ES-I3 (cell line): ENCODE measurements around the gene HSPA12B.

Experiments
- H3K36me3 ChIP-seq: 2 replicates; pipeline ENCODE4 v1.6.1; 2013; ENCODE audit warnings: mild to moderate bottlenecking, low read length, control low read depth, moderate library complexity; ENCODE audit not compliant: insufficient read depth
- H3K4me1 ChIP-seq: 2 replicates; pipeline ENCODE4 v1.6.1; 2013; ENCODE audit warnings: mild to moderate bottlenecking, control low read depth, low read length; ENCODE audit not compliant: insufficient read depth
- H3K9ac ChIP-seq: 2 replicates; pipeline ENCODE4 v1.6.1; 2013; ENCODE audit warnings: low read depth, mild to moderate bottlenecking, low read length, moderate library complexity
- H3K9me3 ChIP-seq: 2 replicates; pipeline ENCODE4 v1.6.1; 2013; ENCODE audit warnings: mild to moderate bottlenecking, low read length, moderate library complexity; ENCODE audit not compliant: control insufficient read depth, insufficient read depth

Gene HSPA12B

GRCh38 chr20:3696745-3697587, 35.5 kb upstream of the HSPA12B start:
- Histone ChIP-seq H3K9ac (no peak overlapping the region), H3K36me3 (no peaks in the 10 kb centered on the region)

GRCh38 chr20:3697588-3698305, 34.7 kb upstream of the HSPA12B start:
- no peak overlapping the region for H3K9ac ChIP-seq
- H3K4me1 ChIP-seq: no peaks in the 10 kb centered on the region
- no peaks in the 10 kb centered on the region for H3K9me3 ChIP-seq
- no peaks in the 10 kb centered on the region for H3K36me3 ChIP-seq

More at GRCh38 chr20:3696745-3697587, 35.5 kb upstream of the HSPA12B start:
- Histone ChIP-seq H3K9me3 (no peaks in the 10 kb centered on the region), H3K4me1 (no peaks in the 10 kb centered on the region)

- Histone ChIP-seq H3K9me3 (no peaks in the 10 kb centered on the region), H3K4me1 (no peaks in the 10 kb centered on the region), H3K9ac (no peak overlapping the region), H3K36me3 (no peaks in the 10 kb centered on the region)
These were observed 33.9 kb upstream of the HSPA12B start for GRCh38 chr20:3698591-3699001.

DNA sequence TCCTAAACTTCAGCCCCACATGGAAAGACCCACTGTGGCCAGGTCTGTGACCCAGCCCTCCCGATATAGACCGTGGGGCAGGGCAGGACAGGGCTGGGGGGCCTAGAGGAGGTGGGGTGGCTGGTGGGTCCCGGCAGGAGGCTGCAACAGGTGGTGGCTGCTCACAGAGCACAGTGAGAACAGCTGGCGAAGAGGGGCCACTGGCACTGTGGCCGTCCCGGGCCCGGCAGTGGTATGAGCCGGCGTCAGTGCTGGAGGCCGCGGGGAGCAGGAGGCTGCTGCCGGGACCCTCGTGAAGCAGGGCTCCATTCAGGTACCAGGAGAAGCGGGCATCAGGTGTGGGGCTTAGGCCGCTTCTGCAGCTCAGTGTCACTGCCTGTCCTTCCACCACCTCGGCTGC, 33.4 kb upstream of the HSPA12B start:
- Histone ChIP-seq H3K36me3 (no peaks in the 10 kb centered on the region), H3K4me1 (no peaks in the 10 kb centered on the region), H3K9ac (no peak overlapping the region), H3K9me3 (no peaks in the 10 kb centered on the region)

GRCh38 chr20:3701061-3701998, 31.2 kb upstream of the HSPA12B start:
- Histone ChIP-seq H3K9me3 (no peaks in the 10 kb centered on the region), H3K36me3 (no peaks in the 10 kb centered on the region), H3K4me1 (no peaks in the 10 kb centered on the region), H3K9ac (no peak overlapping the region)

DNA sequence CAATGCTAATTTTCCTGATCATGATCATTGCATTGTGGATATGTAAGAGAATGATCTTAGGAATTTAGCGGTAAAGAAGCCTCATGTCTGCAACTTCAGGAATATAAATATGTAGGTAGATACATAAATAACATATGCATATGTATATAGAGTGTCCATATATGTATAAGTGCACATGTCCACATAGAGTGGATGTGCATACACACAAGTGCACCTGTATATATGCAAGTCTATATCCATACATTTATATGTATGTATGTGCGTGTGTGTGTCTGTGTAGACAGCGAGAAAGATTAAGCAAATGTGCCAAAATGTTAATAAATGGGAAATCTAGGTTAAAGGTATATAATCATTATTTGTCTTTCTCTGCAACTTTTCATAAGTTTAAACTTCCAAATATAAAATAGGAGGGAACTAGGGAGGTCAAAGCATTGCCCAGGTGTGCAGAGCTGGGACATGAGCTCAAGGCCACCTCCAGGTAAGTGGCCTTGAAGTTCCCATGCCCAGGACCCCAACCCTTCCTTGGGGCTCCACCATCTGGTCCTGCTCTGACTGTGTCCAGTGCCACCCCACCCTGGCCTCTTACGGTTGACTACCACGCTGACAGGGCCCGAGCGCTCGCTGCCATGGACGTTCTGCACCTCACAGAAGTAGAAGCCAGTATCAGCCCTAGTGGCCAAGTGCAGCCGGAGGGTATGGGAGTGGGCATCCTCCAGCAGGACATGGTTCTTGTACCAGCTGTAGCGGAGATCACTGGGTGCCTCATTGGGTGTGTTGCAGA, 29.7 kb upstream of the HSPA12B start:
- Histone ChIP-seq H3K4me1 (no peaks in the 10 kb centered on the region), H3K9ac (no peak overlapping the region), H3K36me3 (no peaks in the 10 kb centered on the region), H3K9me3 (no peaks in the 10 kb centered on the region)

GRCh38 chr20:3704087-3704486, 28.4 kb upstream of the HSPA12B start:
- Histone ChIP-seq H3K9me3 (no peaks in the 10 kb centered on the region), H3K4me1 (no peaks in the 10 kb centered on the region), H3K36me3 (no peaks in the 10 kb centered on the region), H3K9ac (no peak overlapping the region)

- Histone ChIP-seq H3K9ac (no peak overlapping the region), H3K9me3 (no peaks in the 10 kb centered on the region), H3K36me3 (no peaks in the 10 kb centered on the region), H3K4me1 (no peaks in the 10 kb centered on the region; the same call in 1 of the 2 replicates)
These were observed 27.0 kb upstream of the HSPA12B start for GRCh38 chr20:3705491-3705969.

- Histone ChIP-seq H3K9me3 (no peaks in the 10 kb centered on the region), H3K9ac (no peak overlapping the region), H3K36me3 (no peaks in the 10 kb centered on the region)
These were observed 26.3 kb upstream of the HSPA12B start for GRCh38 chr20:3705970-3706739.

GRCh38 chr20:3706774-3707507, 25.5 kb upstream of the HSPA12B start:
- Histone ChIP-seq H3K9ac (no peak overlapping the region), H3K36me3 (no peaks in the 10 kb centered on the region), H3K4me1 (no peaks in the 10 kb centered on the region; the same call in 1 of the 2 replicates), H3K9me3 (no peaks in the 10 kb centered on the region)

More at GRCh38 chr20:3705970-3706739, 26.3 kb upstream of the HSPA12B start:
- H3K4me1 ChIP-seq: no peaks in the 10 kb centered on the region; the same call in 1 of the 2 replicates

DNA sequence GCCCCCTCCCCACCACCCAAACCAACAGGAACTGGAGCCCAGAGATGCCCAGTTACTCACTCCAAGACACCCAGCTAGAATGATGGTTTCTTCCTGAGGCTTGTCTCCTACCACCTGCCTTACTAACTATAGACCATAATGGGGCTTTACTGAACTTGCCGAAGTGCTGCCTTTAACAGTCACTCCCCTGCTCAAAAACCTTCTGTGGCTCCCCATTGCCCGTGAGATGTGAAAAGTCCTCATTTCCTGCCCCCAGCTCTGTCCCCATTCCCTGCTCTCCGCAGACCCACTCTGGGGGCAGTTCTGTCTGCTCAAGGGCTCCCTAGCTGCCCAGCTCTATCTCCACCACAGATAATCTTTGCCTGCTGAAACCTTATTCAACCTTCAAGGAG, 25.0 kb upstream of the HSPA12B start:
- Histone ChIP-seq H3K9ac (no peak overlapping the region), H3K4me1 (no peaks in the 10 kb centered on the region; the same call in 1 of the 2 replicates), H3K36me3 (no peaks in the 10 kb centered on the region), H3K9me3 (no peaks in the 10 kb centered on the region)

DNA sequence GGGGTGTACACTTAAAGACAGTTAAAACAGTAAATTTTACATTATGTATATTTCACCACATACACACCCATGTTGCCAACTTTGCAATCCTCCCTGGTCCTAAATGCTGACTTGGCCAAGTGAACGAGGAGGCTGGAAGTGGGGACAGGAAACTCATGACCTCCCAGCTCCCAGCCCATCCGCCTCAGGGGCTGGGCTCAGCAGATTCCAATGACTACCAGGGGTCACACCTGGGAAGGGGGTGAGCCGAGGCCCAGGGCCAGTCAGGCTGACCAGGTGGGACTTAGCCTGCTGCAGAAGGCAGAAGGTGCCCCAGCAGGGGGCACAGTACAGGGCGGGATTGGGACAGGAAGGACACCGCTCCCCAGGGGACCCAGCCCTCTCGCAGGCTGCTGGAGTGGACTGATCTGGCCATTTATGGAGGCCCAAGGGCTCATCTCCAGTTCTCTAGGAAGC, 22.4 kb upstream of the HSPA12B start:
- Histone ChIP-seq H3K36me3 (no peaks in the 10 kb centered on the region), H3K9ac (no peak overlapping the region), H3K4me1 (no peaks in the 10 kb centered on the region; the same call in 1 of the 2 replicates), H3K9me3 (no peaks in the 10 kb centered on the region)
